Measurements from ENCODE around the gene RDH16.

Gene RDH16

GRCh38 chr12:56957229-56958052 lies at the start of gene RDH16:
Gene RDH16, minus strand, starts transcription at chr12:56957608. Its CDS starts 146 bp downstream, at chr12:56957462.
- DNase-seq (ENCODE audit: low read depth), result no peak

GRCh38 chr12:57006809-57007475 lies 49.5 kb upstream of the RDH16 start:
- no peak for DNase-seq (ENCODE audit: low read depth)

GRCh38 chr12:57005980-57006808 lies 48.8 kb upstream of the RDH16 start, which contains the start of gene ZBTB39:
Gene ZBTB39, minus strand, starts transcription at chr12:57006546. Its CDS starts 1,629 bp downstream, at chr12:57004917.
- no peak for DNase-seq (ENCODE audit: low read depth)

GRCh38 chr12:57004651-57005050 lies 47.2 kb upstream of the RDH16 start:
- no peak for DNase-seq (ENCODE audit: low read depth)

- DNase-seq (ENCODE audit: low read depth), result no peak
These were observed 46.0 kb upstream of the RDH16 start for GRCh38 chr12:57003395-57003794.

GRCh38 chr12:57001448-57001906 lies 44.1 kb upstream of the RDH16 start:
- DNase-seq (ENCODE audit: low read depth), result no peak

- no peak for DNase-seq (ENCODE audit: low read depth)
These were observed 43.0 kb upstream of the RDH16 start for GRCh38 chr12:57000393-57000792.

- no peak for DNase-seq (ENCODE audit: low read depth)
These were observed 42.0 kb upstream of the RDH16 start for GRCh38 chr12:56999456-56999855.

GRCh38 chr12:56998981-56999380 lies 41.6 kb upstream of the RDH16 start:
- no peak for DNase-seq (ENCODE audit: low read depth)

- no peak for DNase-seq (ENCODE audit: low read depth)
These were observed 40.9 kb upstream of the RDH16 start for GRCh38 chr12:56998316-56998715.

GRCh38 chr12:56996793-56997545 lies 39.6 kb upstream of the RDH16 start:
- DNase-seq (ENCODE audit: low read depth), result no peak

GRCh38 chr12:56995930-56996496 lies 38.6 kb upstream of the RDH16 start:
- DNase-seq (ENCODE audit: low read depth), result no peak

GRCh38 chr12:56995201-56995929 lies 38.0 kb upstream of the RDH16 start:
- no peak for DNase-seq (ENCODE audit: low read depth)

- no peak for DNase-seq (ENCODE audit: low read depth)
These were observed 36.9 kb upstream of the RDH16 start for GRCh38 chr12:56994231-56994746.

- DNase-seq (ENCODE audit: low read depth), result no peak
These were observed 35.9 kb upstream of the RDH16 start for GRCh38 chr12:56993346-56993745.

GRCh38 chr12:56991319-56992246 lies 34.2 kb upstream of the RDH16 start:
- DNase-seq (ENCODE audit: low read depth), result no peak

GRCh38 chr12:56990648-56991318 lies 33.4 kb upstream of the RDH16 start:
- DNase-seq (ENCODE audit: low read depth), result no peak

GRCh38 chr12:56989861-56990610 lies 32.6 kb upstream of the RDH16 start:
- no peak for DNase-seq (ENCODE audit: low read depth)

Measured in non-pigmented ciliary epithelial cell (primary cell).